Esophagus muscularis mucosa (tissue), 4 donors: ENCODE data around the gene KRT71. TPM values are rescaled to one million over a fixed set of nuclear protein-coding genes. Genes with fewer than 3 reads are reported as not detected.

Experiments
- DNase-seq: peaks from one replicate; pipeline ENCODE4 v3.0.0-alpha.2; 2017; ENCODE audit errors: extremely low spot score
- H3K27ac ChIP-seq, 4 donors: fragments of 200-600 bp; sonication (generic); replicated peaks in 1 of 4; 1 replicate in 3 of 4; 2 replicates in 1 of 4; pipeline ENCODE4 v1.5.1; 2016 to 2019; ENCODE audit warnings: mild to moderate bottlenecking in 1 of 4
- H3K27me3 ChIP-seq, 4 donors: fragments of 200-600 bp; sonication (generic); one replicate each; pipeline versions ENCODE4 v1.5.1 to v1.6.0; 2016 to 2019
- H3K36me3 ChIP-seq, 4 donors: fragments of 200-600 bp; sonication (generic); one replicate each; pipeline ENCODE4 v1.5.1; 2016 to 2019
- H3K4me1 ChIP-seq, 4 donors: fragments of 200-600 bp; sonication (generic); one replicate each; pipeline ENCODE4 v1.5.1; 2016 to 2019
- H3K4me3 ChIP-seq, 4 donors: fragments of 200-600 bp; sonication (generic); 1 replicate in 2 of 4; 2 replicates in 2 of 4; pipeline ENCODE4 v1.5.1; 2016 to 2019; ENCODE audit warnings: mild to moderate bottlenecking in 4 of 4, moderate library complexity in 1 of 4
- H3K9me3 ChIP-seq, 4 donors: fragments of 200-600 bp; sonication (generic); 1 replicate in 3 of 4; 2 replicates in 1 of 4; pipeline ENCODE4 v1.5.1; 2016 to 2019
- EP300 ChIP-seq: sonication (generic); formaldehyde crosslinking; IDR thresholded peaks from one replicate; pipeline ENCODE4 v1.6.1; 2017; ENCODE audit warnings: antibody characterized with exemption
- POLR2A ChIP-seq: fragments of 450-650 bp; IDR thresholded peaks from one replicate; pipeline ENCODE4 v1.6.1; 2017; ENCODE audit warnings: antibody characterized with exemption, moderate library complexity, mild to moderate bottlenecking, low read depth
- POLR2AphosphoS5 ChIP-seq, 2 donors: sonication (generic); formaldehyde crosslinking; IDR thresholded peaks; one replicate each; pipeline ENCODE4 v1.6.1; 2017; ENCODE audit warnings: antibody characterized with exemption in 2 of 2
- WGBS: methylation state at CpG from one replicate; pipeline ENCODE4 v1.1.5; 2018; 5-methylcytosine and 5-hydroxymethylcytosine counted together
- intact Hi-C: fragments of 100-400 bp; cut with DNase I; formaldehyde crosslinking; loops from one replicate; pipeline ENCODE4 v1.15.1; 2023
- total RNA-seq, 4 donors: library from RNA; depleted of rRNA; stranded (reverse); fragments of >200 nt; gene quantifications; one replicate each; pipeline versions ENCODE4 v1.1.0 to v1.2.1, GENCODE V29; 2016
- TF ChIP-seq, protein P1 (sequence below), 3 experiments: fragments of 200-600 bp in 2 of 3; fragments of 450-650 bp in 1 of 3; sonication (generic) in 2 of 3; IDR thresholded peaks; one replicate each; pipeline ENCODE4 v1.5.1; 2017 to 2019; ENCODE audit warnings: antibody characterized with exemption in 3 of 3, mild to moderate bottlenecking in 2 of 3, moderate library complexity in 1 of 3

KRT71 gene
- total RNA-seq, 4 donors from 2014 or later: not detected

DNA sequence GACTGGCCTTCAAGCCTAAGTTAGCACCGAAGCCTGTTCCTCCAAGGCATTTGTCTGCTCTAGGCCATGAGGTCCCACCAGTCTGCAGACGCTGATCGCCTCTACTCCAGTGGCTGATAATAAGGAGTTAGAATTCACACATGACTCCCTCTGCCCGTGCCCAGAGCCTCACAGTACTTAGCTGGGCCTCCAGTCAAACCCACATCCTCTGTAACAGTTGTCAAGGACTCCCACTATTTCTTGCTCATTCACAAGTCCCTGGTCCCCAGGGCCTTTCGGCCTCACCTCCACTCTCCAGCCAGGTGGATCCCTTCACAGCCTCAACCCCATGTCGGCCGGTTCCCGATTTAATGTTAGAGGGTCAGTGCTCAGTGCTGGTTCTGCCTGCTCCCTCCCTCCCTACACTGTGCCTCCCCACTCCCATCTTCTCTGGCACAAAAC lies 26.4 kb downstream of the KRT71 start:
- DNase-seq: no peak
- Histone ChIP-seq H3K27me3 (peaks cover 0 to 6% (median 0%) of the 10 kb centered on the region in 4 donors), H3K36me3 (no peaks in the 10 kb centered on the region), H3K4me3 (no peak overlapping the region), H3K4me1 (peaks cover 0 to 5% (median 0%) of the 10 kb centered on the region in 4 donors), H3K27ac (no peak overlapping the region), H3K9me3 (no peaks in the 10 kb centered on the region)
- 80% methylated on average over 8 of the region's 8 CpGs for WGBS
- TF ChIP-seq EP300 (no peak), POLR2AphosphoS5 (IDR thresholded peaks at IDR 0.05) (no peak), POLR2A (no peak)
- TF ChIP-seq, protein P1, sequence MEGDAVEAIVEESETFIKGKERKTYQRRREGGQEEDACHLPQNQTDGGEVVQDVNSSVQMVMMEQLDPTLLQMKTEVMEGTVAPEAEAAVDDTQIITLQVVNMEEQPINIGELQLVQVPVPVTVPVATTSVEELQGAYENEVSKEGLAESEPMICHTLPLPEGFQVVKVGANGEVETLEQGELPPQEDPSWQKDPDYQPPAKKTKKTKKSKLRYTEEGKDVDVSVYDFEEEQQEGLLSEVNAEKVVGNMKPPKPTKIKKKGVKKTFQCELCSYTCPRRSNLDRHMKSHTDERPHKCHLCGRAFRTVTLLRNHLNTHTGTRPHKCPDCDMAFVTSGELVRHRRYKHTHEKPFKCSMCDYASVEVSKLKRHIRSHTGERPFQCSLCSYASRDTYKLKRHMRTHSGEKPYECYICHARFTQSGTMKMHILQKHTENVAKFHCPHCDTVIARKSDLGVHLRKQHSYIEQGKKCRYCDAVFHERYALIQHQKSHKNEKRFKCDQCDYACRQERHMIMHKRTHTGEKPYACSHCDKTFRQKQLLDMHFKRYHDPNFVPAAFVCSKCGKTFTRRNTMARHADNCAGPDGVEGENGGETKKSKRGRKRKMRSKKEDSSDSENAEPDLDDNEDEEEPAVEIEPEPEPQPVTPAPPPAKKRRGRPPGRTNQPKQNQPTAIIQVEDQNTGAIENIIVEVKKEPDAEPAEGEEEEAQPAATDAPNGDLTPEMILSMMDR (IDR thresholded peaks at IDR 0.05): no peak
- intact Hi-C loops: no loop called here

DNA sequence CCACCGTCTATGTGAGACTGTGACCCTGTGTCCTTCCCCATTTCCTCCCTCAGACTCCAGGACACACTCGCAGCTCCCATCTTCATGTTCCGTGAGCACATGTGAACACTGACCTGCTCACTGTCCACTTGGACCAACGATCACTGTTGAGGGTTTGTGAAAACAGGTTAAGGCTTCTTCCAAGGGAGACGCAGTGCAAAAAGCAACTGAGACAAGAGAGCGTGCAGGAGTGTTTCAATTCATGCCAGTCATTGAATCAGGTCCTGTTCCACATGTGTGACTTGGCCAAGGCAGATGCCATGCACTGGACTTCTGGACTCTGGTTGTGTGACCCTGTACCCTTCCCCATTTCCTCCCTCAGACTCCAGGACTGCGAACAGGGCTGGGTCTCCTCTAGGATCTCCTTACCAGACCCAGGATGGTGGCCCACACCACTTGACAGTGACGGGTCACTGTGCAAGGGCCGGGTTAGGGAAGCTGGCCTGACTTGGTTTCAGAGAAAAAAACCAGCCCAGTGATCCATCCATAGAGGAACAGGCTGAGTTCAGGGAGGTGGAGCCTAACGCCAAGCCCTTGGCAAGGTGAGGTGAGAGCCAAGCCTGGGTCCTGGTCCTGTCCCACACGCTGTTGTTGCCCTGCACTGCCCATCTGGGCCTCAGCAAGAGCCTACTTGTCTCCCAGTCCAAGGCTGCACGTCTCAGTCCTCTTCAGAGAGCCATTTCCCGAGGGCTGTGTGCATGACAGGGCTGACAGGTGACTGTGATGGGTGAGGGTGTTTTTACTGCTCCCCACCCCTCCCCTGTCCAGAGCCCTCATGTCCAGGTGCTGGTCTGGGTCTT lies 27.1 kb downstream of the KRT71 start:
- H3K4me1 ChIP-seq: peaks cover 0 to 7% (median 0%) of the 10 kb centered on the region in 4 donors
- TF ChIP-seq POLR2AphosphoS5 (IDR thresholded peaks at IDR 0.05) (no peak), EP300 (no peak), POLR2A (no peak)
- TF ChIP-seq, protein P1 (IDR thresholded peaks at IDR 0.05): no peak
- no peak overlapping the region for H3K4me3 ChIP-seq
- no peaks in the 10 kb centered on the region for H3K36me3 ChIP-seq
- no peak overlapping the region for H3K27ac ChIP-seq
- intact Hi-C loops: no loop called here
- peaks cover 0 to 6% (median 0%) of the 10 kb centered on the region in 4 donors for H3K27me3 ChIP-seq
- WGBS: 91% methylated on average over 11 of the region's 13 CpGs
- H3K9me3 ChIP-seq: no peaks in the 10 kb centered on the region
- DNase-seq: peak; percentile 89

DNA sequence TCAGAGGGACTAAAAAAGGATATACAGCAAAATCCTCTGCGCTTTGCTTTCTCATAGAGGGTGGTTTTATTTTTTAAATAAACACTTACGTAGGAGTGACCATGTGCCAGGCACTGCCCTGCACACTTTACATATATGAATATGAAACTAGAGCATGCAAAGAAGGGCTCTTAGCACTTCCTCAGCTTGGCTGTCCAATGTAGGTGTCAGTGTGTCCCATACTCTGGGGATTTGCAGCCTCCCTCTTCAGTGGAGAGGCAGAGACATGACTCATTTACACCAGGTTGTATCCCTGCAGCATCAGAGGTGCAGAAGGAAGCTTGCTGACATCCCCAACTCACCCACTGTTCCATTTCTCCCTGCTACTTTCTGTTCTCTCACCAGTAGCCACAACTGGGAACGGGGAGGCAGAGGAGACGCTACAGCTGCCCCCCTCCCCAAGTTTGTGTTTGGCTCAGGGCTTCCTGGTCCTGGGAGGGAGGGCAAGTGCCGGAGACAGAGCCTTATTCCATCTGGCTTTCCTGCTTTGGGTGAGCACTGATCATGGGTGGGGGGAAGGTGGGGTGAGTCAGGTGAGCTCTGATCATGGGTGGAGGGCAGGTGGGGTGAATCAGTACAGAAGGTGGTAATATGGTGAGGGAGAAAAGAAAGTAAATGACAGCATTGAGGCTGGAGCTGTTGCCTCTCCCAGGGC lies 27.9 kb downstream of the KRT71 start:
- Histone ChIP-seq H3K27me3 (peaks cover 0 to 6% (median 0%) of the 10 kb centered on the region in 4 donors), H3K9me3 (no peaks in the 10 kb centered on the region), H3K4me1 (peaks cover 0 to 7% (median 0%) of the 10 kb centered on the region in 4 donors), H3K4me3 (no peak overlapping the region), H3K36me3 (no peaks in the 10 kb centered on the region), H3K27ac (no peak overlapping the region)
- TF ChIP-seq, protein P1 (IDR thresholded peaks at IDR 0.05): no peak
- TF ChIP-seq POLR2AphosphoS5 (IDR thresholded peaks at IDR 0.05) (no peak), EP300 (no peak), POLR2A (no peak)
- WGBS: 92% methylated on average over 4 of the region's 5 CpGs
- peak; percentile 78 for DNase-seq
- intact Hi-C loops: no loop called here

DNA sequence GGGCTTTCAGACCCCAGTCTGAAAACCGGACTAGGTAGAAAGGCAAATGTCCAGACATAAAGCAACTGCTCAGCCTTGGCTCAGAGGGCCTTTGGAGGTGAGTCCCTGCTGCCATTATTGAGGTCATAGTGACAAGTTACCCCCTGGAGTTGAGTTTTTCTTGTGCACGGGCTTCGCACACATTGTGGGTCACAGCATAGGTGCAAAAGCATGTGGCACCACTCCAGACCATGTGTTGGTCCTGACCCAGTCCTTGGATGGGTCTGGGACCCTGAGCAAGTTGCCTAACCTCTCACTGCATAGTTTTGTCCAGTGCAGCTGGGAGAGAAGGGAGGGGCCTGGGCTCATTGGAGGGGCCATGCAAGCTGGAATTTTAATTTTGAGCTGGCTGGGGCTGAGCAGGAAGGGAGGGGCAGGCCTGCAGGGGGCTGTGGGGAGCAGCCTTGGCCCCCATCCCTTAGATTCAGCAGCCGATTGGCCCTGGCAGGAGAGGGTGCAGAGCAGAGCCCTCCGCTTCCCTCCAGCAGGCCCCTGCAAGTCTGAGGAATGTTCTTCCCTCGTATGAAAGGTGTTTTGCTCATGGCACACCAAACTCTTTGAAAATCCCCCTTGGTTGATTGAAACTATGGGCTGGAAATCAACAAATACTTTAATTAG lies 28.6 kb downstream of the KRT71 start:
- H3K36me3 ChIP-seq: no peaks in the 10 kb centered on the region
- H3K9me3 ChIP-seq: no peaks in the 10 kb centered on the region
- peaks cover 0 to 6% (median 0%) of the 10 kb centered on the region in 4 donors for H3K27me3 ChIP-seq
- peak; percentile 88 for DNase-seq
- no peak overlapping the region for H3K4me3 ChIP-seq
- peaks cover 0 to 7% (median 0%) of the 10 kb centered on the region in 4 donors for H3K4me1 ChIP-seq
- intact Hi-C loops: no loop called here
- 50% methylated on average over 4 of the region's 6 CpGs for WGBS
- H3K27ac ChIP-seq: no peak overlapping the region
- TF ChIP-seq POLR2AphosphoS5 (IDR thresholded peaks at IDR 0.05) (no peak), EP300 (no peak), POLR2A (no peak)
- TF ChIP-seq, protein P1 (IDR thresholded peaks at IDR 0.05): no peak
